Measurements from ENCODE around the gene CD8B2.
"Not testable (repeated sequence)": the region's sequence is repeated elsewhere in the genome, so short reads cannot be mapped to it uniquely, and the experiment has no call there.

The CD8B2 gene

GRCh38 chr2:106511934-106512333 is 24.8 kb downstream of the CD8B2 start:
- DNase-seq (ENCODE audit: low spot score), result not testable (repeated sequence)

GRCh38 chr2:106513391-106513790 is 26.2 kb downstream of the CD8B2 start:
- not testable (repeated sequence) for DNase-seq (ENCODE audit: low spot score)

GRCh38 chr2:106514827-106515226 is 27.7 kb downstream of the CD8B2 start:
- DNase-seq (ENCODE audit: low spot score), result not testable (repeated sequence)

GRCh38 chr2:106516436-106516835 is 29.3 kb downstream of the CD8B2 start:
- DNase-seq (ENCODE audit: low spot score), result no peak

- DNase-seq (ENCODE audit: low spot score), result no peak
Observed at GRCh38 chr2:106516864-106517263, 29.7 kb downstream of the CD8B2 start.

- DNase-seq (ENCODE audit: low spot score), result no peak
Observed at GRCh38 chr2:106517329-106517728, 30.2 kb downstream of the CD8B2 start.

- DNase-seq (ENCODE audit: low spot score), result no peak
Observed at GRCh38 chr2:106519767-106520166, 32.6 kb downstream of the CD8B2 start.

GRCh38 chr2:106521016-106521415 is 33.9 kb downstream of the CD8B2 start:
- no peak for DNase-seq (ENCODE audit: low spot score)

- DNase-seq (ENCODE audit: low spot score), result no peak
Observed at GRCh38 chr2:106523976-106524665, 37.0 kb downstream of the CD8B2 start.

GRCh38 chr2:106530866-106531265 is 43.7 kb downstream of the CD8B2 start:
- no peak for DNase-seq (ENCODE audit: low spot score)

- no peak for DNase-seq (ENCODE audit: low spot score)
Observed at GRCh38 chr2:106531676-106532214, 44.6 kb downstream of the CD8B2 start.

- no peak for DNase-seq (ENCODE audit: low spot score)
Observed at GRCh38 chr2:106532236-106532635, 45.1 kb downstream of the CD8B2 start.

- no peak for DNase-seq (ENCODE audit: low spot score)
Observed at GRCh38 chr2:106534471-106534870, 47.3 kb downstream of the CD8B2 start.

- no peak for DNase-seq (ENCODE audit: low spot score)
Observed at GRCh38 chr2:106536490-106536889, 49.3 kb downstream of the CD8B2 start.

- no peak for DNase-seq (ENCODE audit: low spot score)
Observed at GRCh38 chr2:106537047-106537446, 49.9 kb downstream of the CD8B2 start.

- DNase-seq (ENCODE audit: low spot score), result no peak
Observed at GRCh38 chr2:106537791-106538191, 50.6 kb downstream of the CD8B2 start.

- no peak for DNase-seq (ENCODE audit: low spot score)
Observed at GRCh38 chr2:106540886-106541285, 53.7 kb downstream of the CD8B2 start.

- no peak for DNase-seq (ENCODE audit: low spot score)
Observed at GRCh38 chr2:106541333-106541732, 54.2 kb downstream of the CD8B2 start.

GRCh38 chr2:106542746-106543359 is 55.7 kb downstream of the CD8B2 start:
- DNase-seq (ENCODE audit: low spot score), result peak; percentile 60

- no peak for DNase-seq (ENCODE audit: low spot score)
Observed at GRCh38 chr2:106545007-106545406, 57.8 kb downstream of the CD8B2 start.

GRCh38 chr2:106546391-106546990 is 59.3 kb downstream of the CD8B2 start:
- no peak for DNase-seq (ENCODE audit: low spot score)

GRCh38 chr2:106547164-106547903 is 60.2 kb downstream of the CD8B2 start:
- DNase-seq (ENCODE audit: low spot score), result no peak

Measured in RKO (cell line).